ENCODE results near the gene SLC11A1.

SLC11A1 gene

GRCh38 chr2:218404351-218405085 is 22.4 kb downstream of the SLC11A1 start:
- no peak for DNase-seq (ENCODE audit: low read depth, low spot score)

GRCh38 chr2:218405086-218405745 is 23.1 kb downstream of the SLC11A1 start:
- DNase-seq (ENCODE audit: low read depth, low spot score): no peak

DNA sequence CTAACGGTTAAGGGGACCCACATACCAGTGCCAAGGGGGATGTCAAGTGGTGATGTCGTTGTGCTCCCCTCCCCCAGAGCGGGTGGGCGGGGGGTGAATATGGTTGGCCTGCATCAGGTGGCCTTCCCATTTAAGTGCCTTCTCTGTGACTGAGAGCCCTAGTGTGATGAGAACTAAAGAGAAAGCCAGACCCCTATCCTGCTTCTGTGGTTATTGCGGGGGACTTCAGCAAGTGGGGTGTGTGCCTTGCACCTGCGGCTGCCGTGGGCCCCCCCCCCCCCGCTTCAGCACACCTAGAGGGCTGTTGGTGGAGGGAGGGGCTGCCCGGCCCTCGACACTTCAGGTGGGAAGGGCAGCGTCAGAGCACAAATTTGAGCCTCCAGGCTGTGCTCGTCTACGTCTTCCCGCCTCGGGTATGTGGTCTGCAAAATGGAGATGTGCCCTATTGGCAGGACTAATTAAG is 23.7 kb downstream of the SLC11A1 start:
- no peak for DNase-seq (ENCODE audit: low read depth, low spot score)

GRCh38 chr2:218406209-218406948 is 24.3 kb downstream of the SLC11A1 start:
- peak; percentile 98 for DNase-seq (ENCODE audit: low read depth, low spot score)

DNA sequence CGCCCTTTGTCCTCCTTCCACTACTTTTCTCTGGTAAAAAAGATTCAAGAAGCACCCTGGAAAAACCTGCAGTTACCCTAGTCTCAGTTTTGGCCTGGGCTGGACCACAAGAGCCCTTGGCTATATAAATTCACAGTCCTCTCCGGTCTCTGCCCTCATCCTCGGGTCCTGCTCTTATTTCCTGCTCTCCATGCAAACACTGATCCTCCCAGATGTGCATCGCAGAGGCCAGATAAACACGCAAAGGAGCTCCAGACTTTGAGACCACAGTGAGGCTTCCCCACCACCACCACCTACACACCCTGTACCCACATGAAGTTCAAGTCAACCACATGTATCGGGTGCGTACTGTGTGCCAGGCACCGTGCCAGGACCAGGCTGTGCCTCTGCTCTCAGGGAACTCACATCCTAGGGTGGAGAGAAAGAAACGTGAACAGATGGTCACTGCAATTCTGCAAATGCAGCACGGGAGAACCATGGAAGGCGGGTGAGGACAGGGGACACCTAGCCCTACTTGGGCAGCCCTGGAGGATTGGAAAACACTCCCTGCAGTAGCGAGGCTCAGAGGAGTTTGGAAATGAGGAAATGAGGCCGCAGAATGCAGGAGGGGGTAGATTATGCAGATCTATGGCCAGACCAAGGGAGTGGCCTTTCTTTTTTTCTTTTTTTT is 25.0 kb downstream of the SLC11A1 start:
- peak; percentile 65 for DNase-seq (ENCODE audit: low read depth, low spot score)

- no peak for DNase-seq (ENCODE audit: low read depth, low spot score)
Measured at GRCh38 chr2:218407717-218408116, 25.6 kb downstream of the SLC11A1 start.

- no peak for DNase-seq (ENCODE audit: low read depth, low spot score)
Measured at GRCh38 chr2:218418321-218418716, 36.2 kb downstream of the SLC11A1 start.

- no peak for DNase-seq (ENCODE audit: low read depth, low spot score)
Measured at GRCh38 chr2:218418717-218419458, 36.8 kb downstream of the SLC11A1 start, which contains the start of gene VIL1. VIL1 (plus strand) TSS chr2:218419123; CDS start chr2:218423779, 4,656 bp downstream.

DNA sequence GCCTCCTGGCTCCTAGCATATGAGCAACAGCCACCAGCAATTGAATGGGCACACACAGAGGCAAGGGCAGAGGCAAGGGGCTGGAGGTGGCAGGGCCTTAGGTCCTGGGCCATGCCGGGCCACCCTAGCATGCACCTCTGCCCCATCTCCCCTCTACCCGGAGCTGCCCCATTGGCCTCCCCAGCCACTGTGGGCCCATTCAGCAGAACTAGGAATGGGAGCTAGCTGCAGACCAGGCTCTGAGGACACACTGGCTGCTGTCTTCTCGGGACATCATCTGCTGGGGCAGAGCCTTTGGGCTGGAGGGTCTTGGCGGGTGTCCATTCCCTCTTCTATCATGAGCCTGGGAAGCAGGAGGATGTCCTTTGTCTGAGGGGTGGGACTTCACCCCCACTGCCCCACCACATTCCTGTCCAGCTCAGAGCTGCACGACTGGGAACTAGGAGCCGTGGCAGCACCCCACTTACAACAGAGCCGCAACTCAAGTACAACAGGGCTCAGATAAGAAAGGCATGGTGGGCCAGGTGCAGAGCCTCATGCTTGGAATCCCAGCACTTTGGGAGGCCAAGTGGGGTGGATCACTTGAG is 37.6 kb downstream of the SLC11A1 start:
- no peak for DNase-seq (ENCODE audit: low read depth, low spot score)

- no peak for DNase-seq (ENCODE audit: low read depth, low spot score)
Measured at GRCh38 chr2:218421027-218421426, 39.0 kb downstream of the SLC11A1 start.

DNA sequence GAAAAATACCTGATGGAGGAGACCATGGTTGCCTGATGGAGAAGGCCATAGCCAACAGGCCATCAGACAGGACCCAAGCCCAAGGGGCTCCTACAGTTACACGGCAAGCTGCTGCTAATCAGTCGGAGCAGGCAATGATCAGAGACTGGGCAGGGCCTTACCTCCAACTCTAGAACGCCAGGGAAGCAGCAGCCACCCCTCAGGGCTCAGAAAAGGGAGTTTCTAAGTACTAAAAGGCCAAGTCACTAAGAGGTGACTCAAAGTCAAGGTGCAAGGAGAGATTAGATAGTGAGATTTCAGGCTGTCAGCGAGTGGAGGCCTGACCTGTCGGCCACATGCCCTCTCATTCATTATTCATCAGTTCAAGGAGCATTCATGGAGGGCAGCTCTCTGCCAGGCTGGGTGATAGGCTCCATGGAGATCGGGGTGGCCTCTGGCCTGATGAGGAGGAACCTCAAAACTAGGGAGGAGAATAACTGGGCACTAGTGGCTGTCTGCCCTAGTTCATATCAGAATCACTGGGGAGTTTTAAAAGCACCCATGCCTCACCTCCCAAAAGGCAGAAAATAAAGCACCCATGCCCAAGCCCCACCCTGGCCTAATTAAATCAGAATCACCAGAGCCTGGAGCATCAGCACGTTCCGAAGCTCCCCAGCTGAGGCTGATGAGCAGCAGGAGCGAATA is 40.5 kb downstream of the SLC11A1 start:
- DNase-seq (ENCODE audit: low read depth, low spot score): no peak

DNA sequence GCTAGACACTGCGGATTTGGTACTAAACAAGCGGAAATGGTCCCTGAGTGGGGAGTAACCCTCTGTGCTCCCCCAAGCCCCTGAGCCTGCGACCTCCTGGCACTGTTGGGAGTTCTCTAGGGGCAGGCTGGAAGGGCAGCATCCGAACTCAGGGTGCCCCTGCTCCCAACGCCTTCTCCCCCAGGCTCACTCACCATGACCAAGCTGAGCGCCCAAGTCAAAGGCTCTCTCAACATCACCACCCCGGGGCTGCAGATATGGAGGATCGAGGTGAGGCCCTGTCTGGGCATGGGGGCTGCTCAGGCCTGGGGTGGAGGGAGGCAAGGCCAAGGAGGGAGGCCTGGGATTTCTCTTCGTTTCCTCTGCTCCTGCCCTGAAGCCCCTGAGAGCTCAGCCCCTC is 41.5 kb downstream of the SLC11A1 start:
- DNase-seq (ENCODE audit: low read depth, low spot score): no peak

GRCh38 chr2:218425531-218425930 is 43.5 kb downstream of the SLC11A1 start:
- DNase-seq (ENCODE audit: low read depth, low spot score): no peak

DNA sequence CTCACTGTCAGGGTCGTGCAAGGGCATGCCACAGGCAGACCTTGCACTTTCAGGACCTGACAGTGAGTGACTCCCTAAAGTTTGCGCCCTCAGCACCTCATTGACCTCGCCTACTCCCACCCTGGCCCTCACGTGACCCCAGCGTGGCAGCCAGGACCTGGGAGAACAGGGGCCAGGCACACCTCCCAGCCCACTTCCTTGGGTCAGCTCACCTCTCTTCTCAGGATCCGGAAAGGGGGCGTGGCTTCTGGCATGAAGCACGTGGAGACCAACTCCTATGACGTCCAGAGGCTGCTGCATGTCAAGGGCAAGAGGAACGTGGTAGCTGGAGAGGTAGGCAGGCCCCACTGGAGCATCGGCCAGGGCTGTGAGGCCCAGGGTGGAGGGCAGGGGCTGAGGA is 45.7 kb downstream of the SLC11A1 start:
- DNase-seq (ENCODE audit: low read depth, low spot score): no peak

DNA sequence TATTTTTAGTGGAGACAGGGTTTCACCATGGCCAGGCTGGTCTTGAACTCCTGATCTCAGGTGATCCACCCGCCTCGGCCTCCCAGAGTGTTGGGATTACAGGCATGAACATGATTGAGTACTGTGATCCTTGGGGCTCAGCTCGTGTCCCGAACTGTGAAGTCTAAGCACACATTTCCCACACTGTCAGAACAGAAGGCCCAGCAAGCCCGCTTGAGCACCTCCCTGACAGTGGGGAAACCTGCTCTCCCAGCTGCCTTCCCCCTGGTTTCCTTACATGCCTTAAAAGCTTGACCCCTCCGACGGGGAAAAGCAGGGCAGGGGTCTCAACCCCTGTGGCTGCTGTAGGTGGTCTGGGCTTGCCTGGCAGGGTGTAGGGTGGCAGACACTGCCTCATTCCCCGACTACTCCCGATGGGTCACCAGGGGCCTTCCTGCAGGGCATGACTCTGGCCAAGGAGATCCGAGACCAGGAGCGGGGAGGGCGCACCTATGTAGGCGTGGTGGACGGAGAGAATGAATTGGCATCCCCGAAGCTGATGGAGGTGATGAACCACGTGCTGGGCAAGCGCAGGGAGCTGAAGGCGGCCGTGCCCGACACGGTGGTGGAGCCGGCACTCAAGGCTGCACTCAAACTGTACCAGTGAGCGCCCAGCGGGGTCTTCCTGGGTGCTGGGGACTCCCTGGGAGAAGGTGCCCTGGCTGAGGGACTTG is 46.9 kb downstream of the SLC11A1 start:
- no peak for DNase-seq (ENCODE audit: low read depth, low spot score)

GRCh38 chr2:218429911-218430692 is 48.0 kb downstream of the SLC11A1 start:
- no peak for DNase-seq (ENCODE audit: low read depth, low spot score)

DNA sequence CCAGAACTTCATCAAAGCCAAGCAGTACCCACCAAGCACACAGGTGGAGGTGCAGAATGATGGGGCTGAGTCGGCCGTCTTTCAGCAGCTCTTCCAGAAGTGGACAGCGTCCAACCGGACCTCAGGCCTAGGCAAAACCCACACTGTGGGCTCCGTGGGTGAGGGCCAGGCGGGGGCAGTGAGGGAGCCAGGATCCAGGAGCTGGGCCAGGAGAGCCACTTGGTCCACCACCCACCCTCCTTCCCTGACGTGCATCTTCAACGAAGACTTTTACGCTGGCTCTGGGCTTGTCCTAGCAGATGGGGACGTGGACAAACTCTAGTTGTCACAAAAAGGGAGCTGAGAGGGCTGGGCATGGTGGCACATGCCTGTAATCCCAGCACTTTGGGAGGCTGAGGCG is 48.6 kb downstream of the SLC11A1 start:
- no peak for DNase-seq (ENCODE audit: low read depth, low spot score)

GRCh38 chr2:218431878-218432277 is 49.8 kb downstream of the SLC11A1 start:
- DNase-seq (ENCODE audit: low read depth, low spot score): no peak

Measured in astrocyte of the hippocampus (primary cell).